Frontal cortex (tissue), 4 donors: ENCODE data around the gene CSH1. TPM values are rescaled to one million over a fixed set of nuclear protein-coding genes. Genes with fewer than 3 reads are reported as not detected.
A peak's percentile ranks its signal among the peaks of the same experiment; 100 is the strongest.
"Not testable (repeated sequence)": the region's sequence is repeated elsewhere in the genome, so short reads cannot be mapped to it uniquely, and the experiment has no call there.

ENCODE experiments used
- DNase-seq, 2 donors: peaks; one replicate each; pipeline ENCODE4 v3.0.0; 2012; ENCODE audit warnings: low spot score in 2 of 2
- FAIRE-seq: peaks from 2 replicates; lab custom pipeline; 2012; peaks lifted over from hg19 to GRCh38; lab: Jason Lieb, UNC
- total RNA-seq: library from RNA; depleted of rRNA; stranded (reverse); fragments of >200 nt; gene quantifications from one replicate; pipeline ENCODE4 v1.2.3, GENCODE V29; 2014
- donor health status: control.
- donor health status: control.
- donor health status: control.

Gene CSH1
- total RNA-seq, 1 donor from 2014 or later, result not detected

DNA sequence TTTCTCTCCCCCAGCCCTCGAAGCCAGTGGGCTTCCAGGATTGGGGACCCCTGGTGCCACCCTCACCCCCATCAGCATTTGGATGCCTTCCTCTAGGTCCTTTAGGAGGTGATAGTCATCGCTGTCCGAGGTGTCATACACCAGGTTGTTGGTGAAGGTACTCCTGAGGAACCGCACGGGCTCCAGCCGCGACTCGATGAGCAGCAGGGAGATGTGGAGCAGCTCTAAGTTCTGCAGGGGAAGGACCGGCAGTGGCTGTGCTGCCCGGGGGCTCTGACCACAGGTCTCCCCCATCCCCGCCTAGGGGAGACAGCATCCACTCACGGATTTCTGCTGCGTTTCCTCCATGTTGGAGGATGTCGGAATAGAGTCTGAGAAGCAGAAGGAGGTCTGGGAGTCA, 13.7 kb upstream of the CSH1 start:
- FAIRE-seq, result no peak
- DNase-seq, result no peak

DNA sequence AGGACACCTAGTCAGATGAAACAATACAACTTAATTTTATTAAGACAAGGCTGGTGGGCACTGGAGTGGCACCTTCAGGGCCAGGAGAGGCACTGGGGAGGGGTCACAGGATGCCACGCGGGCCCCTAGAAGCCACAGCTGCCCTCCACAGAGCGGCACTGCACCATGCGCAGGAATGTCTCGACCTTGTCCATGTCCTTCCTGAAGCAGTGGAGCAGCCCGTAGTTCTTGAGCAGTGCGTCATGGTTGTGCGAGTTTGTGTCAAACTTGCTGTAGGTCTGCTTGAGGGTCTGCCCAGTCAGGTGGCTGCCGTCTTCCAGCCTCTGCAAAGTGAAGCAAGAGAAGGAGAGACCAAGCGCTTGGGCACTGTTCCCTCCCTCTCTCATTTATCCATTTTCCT, 13.2 kb upstream of the CSH1 start:
- not testable (repeated sequence) for FAIRE-seq, DNase-seq

DNA sequence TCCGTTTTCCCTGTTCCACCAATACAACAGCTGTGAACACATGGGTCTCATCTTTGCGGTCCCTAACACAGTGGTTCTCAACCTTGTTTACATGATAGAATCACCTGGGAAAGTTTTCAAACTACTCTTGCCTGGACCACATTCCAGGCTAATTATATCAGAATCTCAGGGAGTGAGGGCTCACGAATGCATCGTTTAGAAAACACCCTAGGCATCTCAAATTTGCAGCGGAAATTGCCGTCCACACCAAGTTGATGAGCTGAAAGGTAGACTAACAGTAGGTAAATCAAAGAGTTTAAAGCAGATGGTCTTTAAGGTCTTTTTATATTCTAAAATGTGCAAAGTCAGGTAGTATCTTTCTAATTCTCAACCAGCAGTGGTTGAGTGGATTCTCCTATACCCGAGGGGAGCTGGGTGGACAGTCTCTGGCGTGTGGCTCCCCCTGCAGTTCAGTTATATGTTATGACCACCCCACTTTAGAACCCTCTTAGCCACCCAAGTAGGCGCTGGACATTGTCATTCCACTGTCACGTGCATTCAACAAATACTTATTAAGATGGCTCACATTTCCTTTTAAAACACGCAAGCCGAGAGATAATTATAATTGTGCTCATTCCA, 10.9 kb upstream of the CSH1 start:
- not testable (repeated sequence) for FAIRE-seq, DNase-seq

DNA sequence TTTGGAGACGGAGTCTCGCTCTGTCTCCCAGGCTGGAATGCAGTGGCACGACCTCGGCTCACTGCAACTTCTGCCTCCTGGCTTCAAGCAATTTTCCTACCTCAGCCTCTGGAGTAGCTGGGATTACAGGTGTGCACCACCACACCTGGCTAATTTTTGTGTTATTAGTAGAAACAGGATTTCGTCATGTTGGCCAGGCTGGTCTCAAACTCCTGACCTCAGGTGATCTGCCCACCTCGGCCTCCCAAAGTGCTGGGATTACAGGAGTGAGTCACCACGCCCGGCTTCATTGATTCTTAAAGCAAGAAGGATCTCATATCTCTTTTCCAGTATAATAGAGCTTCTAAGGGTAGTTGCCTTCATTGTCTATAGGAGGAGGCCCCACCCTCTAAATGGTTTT, 8.4 kb upstream of the CSH1 start:
- not testable (repeated sequence) for FAIRE-seq, DNase-seq

DNA sequence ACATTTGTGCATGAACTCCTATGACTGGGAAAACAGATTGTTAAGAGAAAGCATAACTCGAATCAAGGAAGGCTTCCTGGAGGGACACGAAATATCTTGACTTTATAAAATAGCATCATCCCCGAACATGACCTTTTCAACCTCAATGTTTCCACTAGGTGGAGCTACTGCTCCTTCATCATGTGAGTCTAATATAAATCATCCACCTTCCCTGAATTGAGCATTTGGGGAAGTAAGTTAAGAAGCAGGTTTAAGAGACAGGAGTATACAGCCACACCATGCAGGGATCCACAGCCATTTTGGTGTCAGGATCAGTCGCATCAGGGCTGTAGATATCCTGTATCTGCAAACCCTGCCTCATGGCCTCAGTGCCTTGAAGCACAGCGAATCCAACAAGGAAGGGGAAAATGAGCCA, 7.4 kb upstream of the CSH1 start:
- not testable (repeated sequence) for FAIRE-seq, DNase-seq

DNA sequence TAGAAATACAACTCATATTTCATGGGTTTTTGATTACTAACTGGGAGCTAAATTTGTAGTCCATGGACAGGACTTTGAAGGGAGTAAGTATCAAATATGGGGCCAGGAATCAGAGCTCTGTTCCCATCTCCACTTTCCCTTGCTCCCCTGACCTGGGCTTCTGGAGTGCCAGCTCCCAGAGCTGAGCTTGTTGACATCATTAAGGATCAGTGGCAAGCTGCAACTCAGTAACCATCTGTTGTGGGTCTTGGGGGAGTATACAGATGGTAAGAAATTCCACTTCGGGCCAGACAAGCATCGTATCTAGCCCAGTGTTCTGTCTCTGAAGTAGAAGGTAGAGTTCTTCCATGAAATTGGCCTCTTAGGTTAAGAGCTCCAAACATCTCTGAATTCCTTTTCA, 5.6 kb upstream of the CSH1 start:
- DNase-seq, FAIRE-seq: not testable (repeated sequence)

DNA sequence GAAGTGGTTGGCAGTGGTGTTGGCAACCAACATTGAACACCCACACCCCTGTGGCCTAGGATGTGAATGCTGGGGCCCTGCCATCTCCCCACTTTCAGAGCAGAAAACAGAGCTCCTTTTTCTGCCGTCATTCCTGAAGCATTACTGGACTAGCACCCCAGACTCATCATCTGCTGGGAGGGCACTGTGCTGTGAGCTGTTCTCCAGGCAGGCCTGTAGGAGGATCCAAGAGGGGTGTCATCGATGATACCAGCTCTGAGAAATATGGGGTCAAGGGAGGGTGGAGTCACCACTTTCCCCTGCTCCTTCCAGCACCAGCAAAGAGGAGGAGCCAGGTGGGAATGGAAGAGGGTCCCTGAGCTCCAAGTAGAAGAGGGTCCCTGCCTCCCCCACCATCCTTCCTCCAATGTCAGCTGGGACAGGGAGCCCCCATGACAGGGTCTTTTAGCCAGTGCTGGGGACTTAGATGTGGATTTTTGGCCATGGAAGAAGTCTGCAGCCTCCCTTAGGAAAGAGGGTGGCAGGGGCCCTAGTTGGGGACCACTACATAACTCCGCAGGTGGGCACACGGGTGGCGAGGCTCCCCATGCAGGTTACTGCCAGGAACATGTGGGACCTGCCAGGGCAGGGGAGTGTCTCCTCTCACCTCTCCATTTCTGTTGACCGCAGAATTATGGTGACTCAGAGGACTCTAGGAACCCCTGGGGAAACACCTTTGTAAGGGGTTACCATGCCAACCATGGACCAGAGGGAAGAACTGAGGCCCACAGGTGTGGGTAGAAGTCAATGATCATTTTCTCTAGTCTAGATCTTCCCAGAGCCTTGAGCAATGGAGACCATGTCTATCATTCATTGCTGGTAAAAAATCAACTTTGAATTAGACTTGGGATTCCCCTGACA, 2.8 kb upstream of the CSH1 start:
- FAIRE-seq, DNase-seq: not testable (repeated sequence)

DNA sequence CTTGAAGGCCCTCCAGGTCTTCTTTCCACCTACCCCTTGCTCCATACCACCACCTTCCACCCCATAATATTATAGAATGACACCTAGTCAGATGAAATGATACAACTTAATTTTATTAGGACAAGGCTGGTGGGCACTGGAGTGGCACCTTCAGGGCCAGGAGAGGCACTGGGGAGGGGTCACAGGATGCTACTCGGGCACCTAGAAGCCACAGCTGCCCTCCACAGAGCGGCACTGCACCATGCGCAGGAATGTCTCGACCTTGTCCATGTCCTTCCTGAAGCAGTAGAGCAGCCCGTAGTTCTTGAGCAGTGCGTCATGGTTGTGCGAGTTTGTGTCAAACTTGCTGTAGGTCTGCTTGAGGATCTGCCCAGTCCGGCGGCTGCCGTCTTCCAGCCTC, 1.6 kb downstream of the CSH1 start:
- not testable (repeated sequence) for FAIRE-seq, DNase-seq

DNA sequence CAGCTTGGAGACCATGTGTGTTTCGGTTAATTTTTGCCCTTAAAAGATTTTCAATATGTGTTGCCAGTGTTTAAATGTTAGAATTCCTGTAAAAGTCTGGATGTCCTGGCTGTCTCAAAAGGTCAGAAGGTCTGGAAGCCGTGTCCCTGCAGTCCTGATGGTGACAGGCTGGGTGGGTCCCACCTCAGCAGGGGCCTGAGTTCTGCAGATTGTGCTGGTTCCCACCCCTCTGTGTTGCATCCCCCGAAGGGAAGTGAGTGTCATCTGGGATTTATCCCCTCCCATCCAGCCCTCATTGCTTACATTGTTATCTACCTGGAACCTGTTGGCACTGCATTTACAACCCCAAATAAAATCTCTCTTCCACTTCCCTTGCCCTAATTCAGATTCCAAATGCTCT, 2.4 kb downstream of the CSH1 start:
- FAIRE-seq, DNase-seq: not testable (repeated sequence)

DNA sequence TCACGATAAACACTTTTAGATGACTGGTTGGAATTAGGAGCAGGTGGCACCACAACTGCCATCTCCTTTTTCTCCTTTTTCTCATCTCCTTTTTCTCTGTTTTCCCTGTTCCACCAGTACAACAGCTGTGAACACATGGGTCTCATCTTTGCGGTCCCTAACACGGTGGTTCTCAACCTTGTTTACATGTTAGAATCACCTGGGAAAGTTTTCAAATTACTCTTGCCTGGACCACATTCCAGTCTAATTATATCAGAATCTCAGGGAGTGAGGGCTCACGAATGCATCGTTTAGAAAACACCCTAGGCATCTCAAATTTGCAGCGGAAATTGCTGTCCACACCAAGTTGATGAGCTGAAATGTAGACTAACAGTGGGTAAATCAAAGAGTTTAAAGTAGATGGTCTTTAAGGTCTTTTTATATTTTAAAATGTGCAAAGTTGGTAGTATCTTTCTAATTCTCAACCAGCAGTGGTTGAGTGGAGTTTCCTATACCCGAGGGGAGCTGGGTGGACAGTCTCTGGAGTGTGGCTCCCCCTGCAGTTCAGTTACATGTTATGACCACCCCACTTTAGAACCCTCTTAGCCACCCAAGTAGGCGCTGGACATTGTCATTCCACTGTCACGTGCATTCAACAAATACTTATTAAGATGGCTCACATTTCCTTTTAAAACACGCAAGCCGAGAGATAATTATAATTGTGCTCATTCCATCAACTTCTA, 3.9 kb downstream of the CSH1 start:
- DNase-seq, FAIRE-seq: not testable (repeated sequence)

DNA sequence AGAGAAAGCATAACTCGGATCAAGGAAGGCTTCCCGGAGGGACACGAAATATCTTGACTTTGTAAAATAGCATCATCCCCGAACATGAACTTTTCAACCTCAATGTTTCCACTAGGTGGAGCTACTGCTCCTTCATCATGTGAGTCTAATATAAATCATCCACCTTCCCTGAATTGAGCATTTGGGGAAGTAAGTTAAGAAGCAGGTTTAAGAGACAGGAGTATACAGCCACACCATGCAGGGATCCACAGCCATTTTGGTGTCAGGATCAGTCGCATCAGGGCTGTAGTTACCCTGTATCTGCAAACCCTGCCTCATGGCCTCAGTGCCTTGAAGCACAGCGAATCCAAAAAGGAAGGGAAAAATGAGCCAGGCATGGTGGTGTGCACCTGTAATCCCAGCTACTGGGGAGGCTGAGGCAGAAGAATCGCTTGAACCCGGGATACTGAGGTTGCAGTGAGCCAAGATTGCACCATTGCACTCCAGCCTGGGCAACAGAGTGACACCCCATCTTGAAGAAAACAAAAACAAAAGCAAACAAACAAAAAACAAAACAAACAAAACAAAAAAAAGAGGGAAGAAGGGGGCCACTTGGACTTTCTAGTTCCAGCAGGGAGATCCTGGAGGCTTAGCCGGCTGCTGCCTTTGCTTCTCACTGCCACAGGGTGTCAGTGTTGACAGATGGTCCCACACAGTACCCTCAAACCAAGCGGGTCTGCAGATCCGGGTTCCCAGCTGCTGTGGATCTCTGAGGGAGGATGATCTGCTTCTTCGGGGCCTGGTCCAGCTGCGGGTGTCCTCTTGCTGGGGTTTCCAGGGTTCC, 7.1 kb downstream of the CSH1 start:
- not testable (repeated sequence) for FAIRE-seq, DNase-seq

DNA sequence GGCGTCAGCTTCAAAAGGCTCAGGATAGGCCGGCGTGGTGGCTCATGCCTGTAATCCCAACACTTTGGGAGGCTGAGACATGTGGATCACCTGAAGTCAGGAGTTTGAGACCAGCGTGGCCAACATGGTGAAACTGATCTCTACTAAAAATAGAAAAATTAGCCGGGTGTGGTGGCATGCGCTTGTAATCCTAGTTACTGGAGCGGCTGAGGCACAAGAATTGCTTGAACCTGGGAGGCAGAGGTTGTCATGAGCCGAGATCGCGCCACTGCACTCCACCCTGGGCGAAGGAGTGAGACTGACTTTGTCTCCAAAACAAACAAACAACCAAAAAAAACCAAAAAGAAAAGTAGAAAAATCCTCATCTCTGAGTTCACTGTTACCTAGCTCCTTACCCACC, 11.3 kb downstream of the CSH1 start:
- FAIRE-seq, DNase-seq: not testable (repeated sequence)

DNA sequence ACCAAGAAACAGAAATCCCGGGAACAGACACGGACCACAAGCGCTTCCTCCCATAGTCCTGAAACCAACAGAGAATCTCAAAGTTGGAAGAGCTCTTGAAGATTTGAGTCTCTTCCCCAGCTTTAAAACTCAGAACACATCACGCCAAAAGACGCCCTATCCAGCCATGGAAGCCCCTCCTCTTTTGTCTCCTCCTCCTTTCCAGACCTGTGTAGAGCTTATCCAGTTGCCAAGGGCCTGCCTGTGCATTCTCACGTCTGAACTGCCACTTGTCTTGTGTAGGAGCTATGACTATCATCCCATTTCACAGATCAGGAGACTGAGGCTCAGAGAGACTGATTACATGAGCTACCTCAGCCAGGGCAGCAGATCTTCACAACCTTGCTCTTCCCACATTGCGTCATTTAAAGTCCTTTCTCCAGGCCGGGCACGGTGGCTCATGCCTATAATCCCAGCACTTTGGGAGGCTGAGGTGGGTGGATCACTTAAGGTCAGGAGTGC, 13.7 kb downstream of the CSH1 start:
- not testable (repeated sequence) for DNase-seq, FAIRE-seq

DNA sequence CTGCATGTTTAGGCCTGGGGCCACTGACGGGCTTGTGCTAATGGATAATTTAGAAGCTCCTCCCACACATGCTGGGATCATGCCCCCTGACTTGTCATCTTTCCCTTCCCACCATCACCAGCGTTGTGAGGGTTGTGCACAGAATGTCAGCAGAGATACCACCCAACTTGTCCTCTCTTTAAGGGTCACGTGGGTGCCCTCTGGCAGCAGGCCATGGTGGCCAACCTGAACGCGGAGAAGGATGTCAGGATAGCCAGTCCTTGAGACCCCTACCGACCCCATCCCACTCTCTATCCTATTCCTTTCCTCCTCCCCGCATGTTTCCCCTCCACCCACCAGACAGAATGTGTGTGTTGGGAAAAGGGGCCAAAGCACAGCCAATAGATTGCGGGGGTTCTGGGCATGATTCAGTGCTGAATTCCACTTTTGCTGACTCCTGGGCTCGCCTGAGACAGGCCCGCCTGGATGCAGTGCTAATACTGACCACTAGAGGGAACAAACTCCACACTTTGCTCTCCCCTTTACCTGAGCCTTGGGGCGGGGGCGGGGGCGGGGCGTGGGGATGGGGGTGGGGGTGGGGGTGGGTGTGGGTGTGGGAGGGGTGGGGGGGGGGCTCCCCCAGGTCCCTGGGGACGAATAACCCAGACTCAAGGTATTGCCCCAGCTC, 14.3 kb downstream of the CSH1 start, which contains the start of gene GH2:
Gene GH2, minus strand, starts transcription at position 10 of the 667 bp plus-strand sequence. CDS start 143 bp downstream, outside the sequence.
- no peak for FAIRE-seq

DNA sequence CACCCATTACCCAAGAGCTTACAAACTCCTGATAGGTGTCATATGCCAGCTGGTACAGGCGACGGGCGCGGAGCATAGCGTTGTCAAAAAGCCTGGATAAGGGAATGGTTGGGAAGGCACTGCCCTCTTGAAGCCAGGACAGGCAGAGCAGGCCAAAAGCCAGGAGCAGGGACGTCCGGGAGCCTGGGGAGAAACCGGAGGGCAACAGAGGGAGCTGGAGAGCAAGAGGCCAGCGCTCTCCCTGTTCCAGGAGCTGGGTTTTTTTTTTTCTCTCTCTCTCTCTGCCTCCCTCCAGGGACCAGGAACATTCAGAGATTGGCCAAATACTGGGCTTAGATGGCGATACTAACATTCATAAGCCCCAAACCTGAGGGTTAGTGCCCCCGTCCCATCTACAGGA, 15.0 kb downstream of the CSH1 start:
- DNase-seq, FAIRE-seq: not testable (repeated sequence)

More for the DNA sequence above, 14.3 kb downstream of the CSH1 start, which contains the start of gene GH2:
- peak; percentile 30 to 69 for DNase-seq

DNA sequence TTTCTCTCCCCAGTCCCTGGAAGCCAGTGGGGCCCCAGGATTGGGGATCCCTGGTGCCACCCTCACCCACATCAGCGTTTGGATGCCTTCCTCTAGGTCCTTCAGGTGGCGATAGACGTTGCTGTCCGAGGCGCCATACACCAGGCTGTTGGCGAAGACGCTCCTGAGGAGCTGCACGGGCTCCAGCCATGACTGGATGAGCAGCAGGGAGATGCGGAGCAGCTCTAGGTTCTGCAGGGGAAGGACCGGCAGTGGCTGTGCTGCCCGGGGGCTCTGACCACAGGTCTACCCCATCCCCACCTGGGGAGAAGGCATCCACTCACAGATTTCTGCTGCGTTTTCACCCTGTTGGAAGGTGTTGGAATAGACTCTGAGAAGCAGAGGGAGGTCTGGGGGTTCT, 15.7 kb downstream of the CSH1 start:
- DNase-seq, result no peak
- no peak for FAIRE-seq

DNA sequence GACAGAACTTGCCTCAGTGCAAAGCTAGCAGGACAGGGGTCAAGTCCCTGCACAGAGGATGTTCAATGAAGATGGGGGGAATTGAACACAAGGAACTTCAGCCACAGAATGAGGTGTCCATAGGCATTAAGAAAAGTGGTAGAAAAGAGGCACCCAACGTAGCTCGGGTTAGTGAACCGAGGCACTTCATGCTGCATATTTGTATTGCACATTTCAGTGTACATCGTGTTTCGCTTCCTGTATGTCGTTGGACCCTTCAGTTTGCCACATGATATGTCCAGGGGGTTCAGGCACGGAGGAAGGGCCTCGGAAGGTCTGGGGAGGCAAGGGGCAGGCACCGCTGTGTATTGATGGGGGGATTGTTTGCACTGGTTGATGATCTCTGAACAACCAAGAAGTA, 18.0 kb downstream of the CSH1 start:
- not testable (repeated sequence) for FAIRE-seq, DNase-seq

DNA sequence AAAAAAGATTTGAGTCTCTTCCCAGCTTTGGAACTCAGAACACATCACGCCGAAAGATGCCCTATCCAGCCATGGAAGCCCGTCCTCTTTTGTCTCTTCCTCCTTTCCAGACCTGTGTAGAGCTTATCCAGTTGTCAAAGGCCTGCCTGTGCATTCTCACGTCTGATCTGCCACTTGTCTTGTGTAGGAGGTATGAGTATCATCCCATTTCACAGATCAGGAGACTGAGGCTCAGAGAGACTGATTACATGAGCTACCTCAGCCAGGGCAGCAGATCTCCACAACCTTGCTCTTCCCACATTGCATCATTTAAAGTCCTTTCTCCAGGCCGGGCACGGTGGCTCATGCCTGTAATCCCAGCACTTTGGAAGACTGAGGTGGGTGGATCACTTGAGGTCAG, 21.7 kb downstream of the CSH1 start:
- not testable (repeated sequence) for FAIRE-seq, DNase-seq
